ENCODE measurements around the gene PIK3C2B. TPM values are rescaled to one million over a fixed set of nuclear protein-coding genes. Genes with fewer than 3 reads are reported as not detected.
"Not testable (repeated sequence)": the region's sequence is repeated elsewhere in the genome, so short reads cannot be mapped to it uniquely, and the experiment has no call there.

Gene PIK3C2B, protein sequence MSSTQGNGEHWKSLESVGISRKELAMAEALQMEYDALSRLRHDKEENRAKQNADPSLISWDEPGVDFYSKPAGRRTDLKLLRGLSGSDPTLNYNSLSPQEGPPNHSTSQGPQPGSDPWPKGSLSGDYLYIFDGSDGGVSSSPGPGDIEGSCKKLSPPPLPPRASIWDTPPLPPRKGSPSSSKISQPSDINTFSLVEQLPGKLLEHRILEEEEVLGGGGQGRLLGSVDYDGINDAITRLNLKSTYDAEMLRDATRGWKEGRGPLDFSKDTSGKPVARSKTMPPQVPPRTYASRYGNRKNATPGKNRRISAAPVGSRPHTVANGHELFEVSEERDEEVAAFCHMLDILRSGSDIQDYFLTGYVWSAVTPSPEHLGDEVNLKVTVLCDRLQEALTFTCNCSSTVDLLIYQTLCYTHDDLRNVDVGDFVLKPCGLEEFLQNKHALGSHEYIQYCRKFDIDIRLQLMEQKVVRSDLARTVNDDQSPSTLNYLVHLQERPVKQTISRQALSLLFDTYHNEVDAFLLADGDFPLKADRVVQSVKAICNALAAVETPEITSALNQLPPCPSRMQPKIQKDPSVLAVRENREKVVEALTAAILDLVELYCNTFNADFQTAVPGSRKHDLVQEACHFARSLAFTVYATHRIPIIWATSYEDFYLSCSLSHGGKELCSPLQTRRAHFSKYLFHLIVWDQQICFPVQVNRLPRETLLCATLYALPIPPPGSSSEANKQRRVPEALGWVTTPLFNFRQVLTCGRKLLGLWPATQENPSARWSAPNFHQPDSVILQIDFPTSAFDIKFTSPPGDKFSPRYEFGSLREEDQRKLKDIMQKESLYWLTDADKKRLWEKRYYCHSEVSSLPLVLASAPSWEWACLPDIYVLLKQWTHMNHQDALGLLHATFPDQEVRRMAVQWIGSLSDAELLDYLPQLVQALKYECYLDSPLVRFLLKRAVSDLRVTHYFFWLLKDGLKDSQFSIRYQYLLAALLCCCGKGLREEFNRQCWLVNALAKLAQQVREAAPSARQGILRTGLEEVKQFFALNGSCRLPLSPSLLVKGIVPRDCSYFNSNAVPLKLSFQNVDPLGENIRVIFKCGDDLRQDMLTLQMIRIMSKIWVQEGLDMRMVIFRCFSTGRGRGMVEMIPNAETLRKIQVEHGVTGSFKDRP (N-terminal part only)
- 31.0 TPM for total RNA-seq

DNA sequence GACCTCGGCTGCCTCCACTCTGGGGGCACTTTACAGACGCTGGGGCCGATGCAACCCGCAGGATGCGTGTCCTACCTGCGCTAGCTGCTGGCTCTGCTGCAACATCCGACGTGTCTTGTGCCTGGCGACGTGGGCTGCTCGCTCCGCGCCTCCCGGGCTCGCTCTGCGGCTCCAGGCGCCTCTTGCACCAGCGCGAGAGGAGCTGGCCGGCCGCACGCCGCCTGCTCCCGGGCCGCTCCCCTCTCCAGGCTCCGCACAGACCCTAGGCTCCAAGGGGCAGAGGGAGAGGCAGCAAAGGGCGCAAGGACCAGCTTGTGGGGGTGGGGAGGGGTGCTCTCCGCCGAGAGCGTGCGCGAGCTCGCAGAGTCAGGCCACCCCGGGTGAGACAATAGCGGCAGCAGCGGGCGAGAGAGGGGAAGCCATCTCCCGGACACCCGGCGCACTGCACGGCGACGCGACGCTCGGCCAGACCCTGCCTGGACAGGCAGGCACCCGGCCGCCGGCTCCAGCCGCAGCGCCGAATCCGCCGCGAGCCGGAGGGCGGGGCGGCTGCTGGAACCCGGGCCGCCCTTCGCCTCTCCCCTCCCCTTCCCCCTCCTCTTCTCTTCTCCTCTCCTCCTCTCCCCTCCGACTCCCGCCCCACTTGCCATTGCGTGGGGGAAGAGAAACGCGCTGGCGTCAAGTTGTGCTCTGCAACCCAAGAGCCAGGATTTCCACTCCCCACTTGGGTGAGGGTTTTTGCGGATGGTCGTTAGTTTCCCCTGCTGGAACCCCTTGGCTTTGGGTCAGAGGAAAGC lies at the start of gene PIK3C2B:
TSS of gene PIK3C2B (minus strand) at position 525 of the 797 bp plus-strand sequence. CDS start 25,003 bp downstream, outside the sequence.
- DNase-seq: peak; percentile 73

GRCh38 chr1:204544321-204544720 lies 49.7 kb upstream of the PIK3C2B start:
- DNase-seq: no peak

- DNase-seq: no peak
Measured at GRCh38 chr1:204541626-204542025, 47.0 kb upstream of the PIK3C2B start.

DNA sequence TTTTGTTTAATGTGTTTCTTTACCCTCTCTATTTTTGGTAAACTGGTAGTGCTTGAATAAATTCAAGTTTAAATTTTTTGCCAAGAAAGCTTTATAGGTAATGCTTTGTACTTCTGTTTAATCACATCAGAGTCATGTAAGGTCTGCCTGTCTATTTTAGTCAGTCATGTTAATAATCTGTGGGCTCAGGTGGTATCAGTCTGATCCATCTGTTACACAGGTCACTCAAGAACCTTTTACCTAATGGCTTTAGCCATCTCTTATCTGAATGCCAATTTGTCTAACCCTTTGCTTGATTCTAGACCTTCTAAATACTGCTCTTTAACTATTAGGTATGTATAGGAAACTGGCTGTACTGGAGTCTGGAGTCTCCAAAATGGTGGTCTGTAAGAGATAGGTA lies 38.2 kb upstream of the PIK3C2B start:
- DNase-seq: no peak

DNA sequence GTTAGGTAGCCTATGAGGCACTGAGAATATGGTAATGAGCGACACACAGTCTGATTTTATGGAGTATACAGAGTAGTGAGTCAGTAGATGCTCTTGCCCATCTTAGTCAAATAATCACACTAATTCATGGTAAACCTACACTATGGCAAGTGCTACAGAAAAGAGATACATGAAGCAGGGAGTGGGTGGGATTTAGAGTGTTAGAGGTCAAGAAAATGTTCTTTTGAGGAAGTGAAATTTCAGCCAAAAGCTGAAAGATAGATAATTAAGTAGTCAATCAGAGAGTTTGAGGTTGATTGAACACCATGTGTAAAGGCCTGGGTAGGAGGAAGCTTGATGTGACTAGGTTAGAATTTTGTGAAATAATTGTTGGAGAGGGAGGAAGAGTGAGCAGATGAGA lies 36.3 kb upstream of the PIK3C2B start:
- no peak for DNase-seq

- DNase-seq: no peak
Measured at GRCh38 chr1:204529371-204529895, 34.8 kb upstream of the PIK3C2B start.

DNA sequence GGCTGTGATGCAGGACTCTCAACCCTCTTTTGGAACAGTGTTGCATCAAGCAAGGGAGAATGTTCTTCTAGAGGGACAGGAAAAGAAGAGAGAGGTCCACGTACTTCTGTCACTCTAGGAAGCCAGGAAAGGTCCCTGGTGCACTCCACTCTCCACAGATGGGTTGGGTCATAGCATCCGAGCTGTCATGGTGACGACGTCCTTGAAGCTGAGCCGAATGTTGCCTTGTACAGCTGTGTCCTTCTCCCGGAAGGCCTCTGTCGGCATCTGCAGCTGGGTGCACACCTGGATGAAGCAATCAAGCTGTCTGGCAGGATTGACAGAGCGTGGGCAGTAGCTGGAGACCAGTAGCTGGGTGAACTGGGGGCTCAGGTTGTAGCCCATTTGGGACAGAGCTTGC lies 34.1 kb upstream of the PIK3C2B start:
- DNase-seq: no peak

DNA sequence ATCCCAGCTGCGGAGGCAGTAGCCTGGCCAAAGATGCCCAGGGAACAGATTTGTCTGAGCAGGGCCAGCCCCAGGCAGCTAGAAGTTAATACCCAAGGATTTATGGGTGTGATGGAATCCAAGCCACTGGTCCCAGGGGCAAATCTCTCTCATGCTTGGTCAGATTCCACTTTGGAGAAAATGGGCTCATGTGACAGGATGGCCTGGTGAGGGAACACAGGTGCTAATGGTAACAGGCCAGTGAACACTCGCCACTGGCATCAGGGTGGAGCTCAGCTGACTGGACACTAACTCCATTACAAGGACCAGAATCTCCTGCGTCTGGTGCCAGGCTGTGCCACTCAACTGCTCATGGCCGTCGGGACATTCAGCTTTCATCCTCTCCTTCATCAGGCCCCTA lies 33.6 kb upstream of the PIK3C2B start:
- DNase-seq: no peak

DNA sequence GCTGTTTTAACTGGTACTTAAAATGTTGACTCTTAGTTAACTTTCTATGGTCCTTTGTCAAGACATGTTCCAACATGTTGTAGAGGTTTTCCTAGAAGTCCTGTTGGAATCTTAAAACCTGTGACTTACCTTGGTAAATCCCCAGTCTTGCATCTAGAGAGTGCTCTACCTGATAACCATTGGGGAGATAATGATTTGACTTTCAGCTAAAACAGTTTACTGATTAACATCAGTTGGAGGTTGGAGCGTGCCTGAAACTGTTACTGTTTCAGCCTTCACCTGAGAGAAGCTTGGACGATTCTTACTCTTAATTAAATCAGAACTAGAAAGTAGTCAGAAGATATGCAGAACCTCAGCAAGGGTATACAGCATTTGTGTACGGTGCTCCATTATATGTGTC lies 30.4 kb upstream of the PIK3C2B start:
- no peak for DNase-seq

GRCh38 chr1:204523605-204524215 lies 29.1 kb upstream of the PIK3C2B start:
- DNase-seq: no peak

DNA sequence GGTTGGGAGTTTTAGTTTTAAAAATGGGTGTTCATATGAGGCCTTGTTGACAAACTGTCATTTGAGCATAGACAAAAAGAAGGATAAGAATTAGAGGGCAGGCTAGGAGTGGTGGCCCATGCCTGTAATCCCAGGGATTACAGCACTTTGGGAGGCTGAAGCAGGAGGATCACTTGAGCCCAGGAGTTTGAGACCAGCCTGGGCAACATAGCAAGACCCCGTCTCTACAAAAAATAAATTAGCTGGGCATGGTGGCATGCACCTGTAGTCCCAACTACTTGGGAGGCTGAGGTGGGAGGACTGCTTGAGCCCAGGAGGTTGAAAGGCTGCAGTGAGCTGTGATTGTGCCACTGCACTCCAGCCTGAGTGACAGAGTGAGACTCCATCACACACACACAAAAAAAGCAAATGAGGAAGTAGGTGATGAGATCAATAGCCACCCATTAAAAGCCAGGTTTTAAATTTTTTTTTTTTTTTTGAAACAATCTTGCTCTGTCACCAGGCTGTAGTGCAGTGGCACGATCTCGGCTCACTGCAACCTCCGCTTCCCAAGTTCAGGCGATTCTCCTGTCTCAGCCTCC lies 27.4 kb upstream of the PIK3C2B start:
- not testable (repeated sequence) for DNase-seq

GRCh38 chr1:204520834-204521709 lies 26.5 kb upstream of the PIK3C2B start:
- DNase-seq: no peak

DNA sequence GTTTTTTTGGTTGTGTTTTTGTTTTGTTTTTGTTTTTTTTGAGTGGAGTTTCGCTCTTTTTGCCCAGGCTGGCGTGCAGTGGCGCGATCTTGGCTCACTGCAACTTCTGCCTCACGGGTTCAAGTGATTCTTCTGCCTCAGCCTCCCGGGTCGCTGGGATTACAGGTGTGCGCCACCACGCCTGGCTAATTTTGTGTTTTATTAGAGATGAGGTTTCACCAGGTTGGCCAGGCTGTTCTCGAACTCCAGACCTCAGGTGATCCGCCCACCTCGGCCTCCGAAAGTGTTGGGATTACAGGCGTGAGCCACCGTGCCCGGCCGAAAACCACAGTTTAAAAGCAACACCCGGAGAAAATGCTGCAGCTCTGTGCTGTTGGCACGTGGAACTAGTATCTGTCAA lies 22.8 kb upstream of the PIK3C2B start:
- not testable (repeated sequence) for DNase-seq

GRCh38 chr1:204516180-204516879 lies 21.7 kb upstream of the PIK3C2B start, which contains the start of gene MDM4:
Gene MDM4, plus strand, starts transcription at chr1:204516406. Its CDS starts 9,113 bp downstream, at chr1:204525519.
- DNase-seq: peak; percentile 90

DNA sequence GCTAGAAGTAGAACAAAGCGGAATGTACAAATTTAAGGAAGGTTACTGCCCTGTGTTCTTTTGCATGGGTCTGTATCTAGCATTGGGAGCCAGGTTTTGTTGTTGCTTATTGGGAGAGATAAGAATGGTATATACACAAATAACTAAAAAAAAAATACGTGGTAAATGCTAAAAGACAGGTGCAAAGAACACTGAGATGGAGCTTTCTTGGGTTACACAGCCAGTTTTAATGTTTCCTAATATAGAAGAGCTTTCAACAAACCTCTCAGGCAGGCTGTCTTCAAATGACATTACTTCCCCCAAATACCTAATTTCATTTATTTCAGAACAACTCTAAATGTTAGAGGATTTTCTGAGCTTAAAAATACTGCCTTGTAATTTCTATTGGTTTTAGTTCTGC lies 20.2 kb upstream of the PIK3C2B start:
- no peak for DNase-seq

DNA sequence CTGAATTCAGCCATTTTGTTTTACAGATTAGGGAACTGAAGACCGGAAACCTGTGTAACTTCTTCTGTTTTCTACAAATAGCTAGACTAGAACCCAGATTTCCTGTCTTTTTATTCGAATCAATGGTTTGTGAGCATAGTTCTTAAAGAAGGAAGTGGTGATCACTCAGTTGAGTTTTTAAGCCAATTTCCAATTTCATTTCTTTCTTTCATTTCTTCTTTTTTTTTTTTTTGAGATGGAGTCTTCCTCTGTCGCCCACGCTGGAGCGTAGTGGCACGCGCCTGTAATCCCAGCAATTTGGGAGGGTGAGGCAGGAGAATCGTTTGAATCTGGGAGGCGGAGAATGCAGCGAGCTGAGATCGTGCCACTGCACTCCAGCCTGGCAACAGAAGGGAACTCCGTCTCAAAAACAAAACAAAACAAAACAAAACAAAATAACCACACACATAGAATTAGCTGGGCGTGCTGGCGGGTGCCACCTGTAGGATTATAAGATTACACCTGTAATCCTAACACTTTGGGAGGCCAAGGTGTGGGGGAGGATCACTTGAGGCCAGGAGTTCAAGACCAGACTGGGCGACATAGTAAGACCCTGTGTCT lies 18.6 kb upstream of the PIK3C2B start:
- DNase-seq: no peak

DNA sequence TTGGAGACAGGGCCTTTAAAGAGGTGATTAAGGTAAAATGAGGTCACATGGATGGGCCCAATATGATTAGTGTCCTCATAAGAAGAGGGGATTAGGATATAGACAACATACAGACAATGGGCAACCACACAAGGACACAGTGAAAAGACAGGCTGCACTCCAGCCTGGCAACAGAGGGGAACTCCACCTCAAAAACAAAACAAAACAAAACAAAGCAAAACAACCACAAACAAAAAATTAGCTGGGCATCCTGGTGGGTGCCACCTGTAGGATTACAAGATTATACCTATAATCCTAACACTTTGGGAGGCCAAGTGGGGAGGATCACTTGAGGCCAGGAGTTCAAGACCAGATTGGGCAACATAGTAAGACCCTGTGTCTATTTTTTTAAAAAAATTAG lies 16.8 kb upstream of the PIK3C2B start:
- no peak for DNase-seq

DNA sequence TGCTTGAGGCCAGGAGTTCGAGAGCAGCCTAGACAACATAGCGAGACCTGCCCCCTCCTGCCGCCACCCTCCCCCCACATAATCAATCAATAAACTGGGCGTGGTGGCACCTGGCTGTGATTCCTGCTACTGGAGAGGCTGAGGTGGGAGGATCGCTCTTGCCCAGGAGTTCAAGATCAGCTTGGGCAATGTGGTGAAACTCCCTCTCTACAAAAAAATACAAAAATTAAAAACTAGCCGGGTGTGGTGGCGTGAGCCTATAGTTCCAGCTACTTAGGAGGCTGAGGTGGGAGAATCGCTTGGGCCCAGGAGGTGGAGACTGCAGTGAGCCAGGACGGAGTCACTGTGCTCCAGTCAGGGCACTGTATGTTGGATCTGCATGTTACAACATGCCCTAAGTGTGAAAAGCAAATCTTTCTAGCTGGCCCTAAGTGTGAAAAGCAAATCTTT lies 14.6 kb upstream of the PIK3C2B start:
- DNase-seq: no peak
